Measurements from ENCODE around the gene CNN3.

Gene CNN3

GRCh38 chr1:94887106-94887505, 39.8 kb downstream of the CNN3 start:
- no peak for DNase-seq

- DNase-seq, result no peak
Measured at GRCh38 chr1:94886361-94886760, 40.5 kb downstream of the CNN3 start.

- no peak for DNase-seq
Measured at GRCh38 chr1:94884507-94884906, 42.4 kb downstream of the CNN3 start.

DNA sequence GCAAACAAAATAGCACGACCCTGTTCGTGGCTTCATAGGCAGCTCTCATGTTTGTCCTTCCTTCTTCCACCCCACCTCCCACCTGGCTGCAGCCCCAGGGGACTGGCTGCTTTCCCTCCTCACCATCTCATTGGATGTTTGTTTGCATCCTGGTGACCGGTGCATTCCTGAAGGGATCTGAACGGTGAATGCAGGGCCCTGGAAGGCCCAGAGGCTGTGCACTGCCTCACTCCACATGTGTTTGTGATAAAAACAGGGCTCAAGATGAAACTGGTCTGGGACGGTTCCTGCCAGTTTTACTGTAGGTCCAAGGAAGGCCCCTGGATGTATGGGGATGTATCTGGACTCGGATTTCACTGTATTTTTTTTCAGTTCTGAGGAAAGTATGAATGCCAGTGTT, 42.8 kb downstream of the CNN3 start:
- no peak for DNase-seq

GRCh38 chr1:94883691-94884090, 43.2 kb downstream of the CNN3 start:
- no peak for DNase-seq

GRCh38 chr1:94878329-94878728, 48.6 kb downstream of the CNN3 start:
- no peak for DNase-seq

GRCh38 chr1:94876362-94876761, 50.5 kb downstream of the CNN3 start:
- DNase-seq, result no peak

DNA sequence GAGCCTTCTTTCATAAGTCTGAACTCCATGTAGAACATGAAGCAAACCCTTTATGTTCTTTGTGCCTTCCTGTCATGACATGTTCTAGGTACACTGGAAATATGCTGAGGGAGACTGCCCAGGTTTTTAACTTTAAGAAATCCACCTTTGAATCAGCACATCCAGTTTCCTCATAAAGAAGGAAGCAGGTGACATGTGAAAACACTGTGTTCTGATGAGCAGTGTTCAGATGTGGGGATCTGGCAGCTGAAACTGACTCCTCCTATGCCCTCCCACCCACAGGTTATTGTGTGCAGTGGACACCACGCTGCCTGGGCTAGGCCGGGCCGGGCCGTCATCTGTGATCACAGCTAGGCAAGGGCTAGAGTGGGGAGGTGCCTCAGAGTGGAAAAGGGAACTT, 51.1 kb downstream of the CNN3 start:
- no peak for DNase-seq

DNA sequence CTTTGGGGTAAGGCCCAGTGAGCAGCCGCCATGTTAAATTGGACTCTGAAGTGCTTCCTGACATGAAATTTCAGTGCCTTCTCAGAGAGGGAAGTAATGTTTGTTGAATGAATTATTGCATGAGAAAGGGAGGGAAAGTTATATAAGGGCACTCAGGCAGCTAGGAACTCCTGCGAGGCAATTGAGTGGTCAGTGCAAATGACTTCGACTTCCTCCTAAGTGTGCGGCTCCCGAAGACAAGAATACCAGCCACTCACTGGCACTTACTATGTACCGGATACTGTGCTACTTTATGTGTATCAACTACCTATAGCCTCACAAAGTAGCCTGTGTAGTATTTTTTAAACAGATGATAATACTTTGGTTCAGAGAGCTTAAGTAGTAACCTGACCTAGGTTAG, 52.5 kb downstream of the CNN3 start:
- DNase-seq, result no peak

DNA sequence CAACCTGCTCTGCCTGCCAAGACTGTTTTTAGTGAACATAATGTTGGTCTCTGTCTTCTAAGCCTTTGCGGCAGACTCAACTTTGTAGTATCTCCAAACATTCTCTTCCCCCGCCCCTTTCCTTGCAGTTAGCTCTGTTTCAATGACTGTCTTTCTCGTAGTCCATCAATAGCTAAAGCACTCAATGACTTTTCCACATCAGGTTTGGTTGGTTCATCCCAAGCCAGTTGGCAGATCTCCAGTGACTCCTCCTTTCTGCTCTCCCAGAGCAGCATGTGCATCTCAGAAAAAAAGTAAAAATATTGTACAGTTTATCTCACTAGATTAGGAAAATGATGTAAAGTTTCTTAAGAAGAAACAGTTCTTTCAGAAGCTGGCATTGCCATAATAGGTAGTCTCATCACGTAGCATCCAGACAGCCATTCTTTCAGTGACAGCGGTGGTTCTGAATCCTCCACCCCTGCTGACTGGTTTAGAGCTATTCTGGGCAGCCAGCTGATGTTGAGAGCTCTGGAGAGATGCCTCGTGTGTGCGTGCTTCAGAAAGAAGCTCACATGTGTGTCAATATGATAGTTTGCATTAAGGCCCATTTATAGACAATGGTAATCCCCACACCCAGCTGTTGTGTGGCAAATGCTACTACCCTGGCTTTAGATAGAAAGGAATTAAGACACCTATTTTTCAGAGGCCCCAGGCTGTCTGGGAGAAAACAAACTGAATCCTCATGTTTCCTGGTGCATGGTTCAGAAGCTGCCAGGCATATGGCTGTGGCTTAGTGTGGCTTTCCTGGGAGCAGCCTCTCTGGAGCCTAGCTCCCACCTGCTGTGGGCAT, 53.2 kb downstream of the CNN3 start:
- DNase-seq, result no peak

GRCh38 chr1:94872771-94873495, 54.0 kb downstream of the CNN3 start:
- DNase-seq, result no peak

DNA sequence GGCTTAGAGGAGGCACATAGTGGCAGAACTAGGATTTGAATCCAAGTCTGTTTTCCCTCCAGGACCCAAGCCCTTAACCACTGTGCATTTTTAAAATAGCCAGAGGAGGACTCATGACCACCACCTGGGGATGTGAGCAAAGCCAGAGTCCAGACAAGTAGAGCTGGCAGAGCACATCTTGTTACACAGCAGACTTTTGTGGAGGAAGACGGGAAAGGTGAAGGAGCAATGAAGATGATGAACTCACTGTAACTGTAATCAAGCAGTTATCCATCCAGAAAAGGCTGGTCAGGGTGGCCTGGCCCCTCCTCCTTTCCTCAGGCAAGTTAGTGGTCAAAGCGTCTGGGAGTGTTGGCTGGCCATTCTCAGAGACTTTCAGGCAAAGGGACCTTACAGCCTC, 55.9 kb downstream of the CNN3 start:
- no peak for DNase-seq

DNA sequence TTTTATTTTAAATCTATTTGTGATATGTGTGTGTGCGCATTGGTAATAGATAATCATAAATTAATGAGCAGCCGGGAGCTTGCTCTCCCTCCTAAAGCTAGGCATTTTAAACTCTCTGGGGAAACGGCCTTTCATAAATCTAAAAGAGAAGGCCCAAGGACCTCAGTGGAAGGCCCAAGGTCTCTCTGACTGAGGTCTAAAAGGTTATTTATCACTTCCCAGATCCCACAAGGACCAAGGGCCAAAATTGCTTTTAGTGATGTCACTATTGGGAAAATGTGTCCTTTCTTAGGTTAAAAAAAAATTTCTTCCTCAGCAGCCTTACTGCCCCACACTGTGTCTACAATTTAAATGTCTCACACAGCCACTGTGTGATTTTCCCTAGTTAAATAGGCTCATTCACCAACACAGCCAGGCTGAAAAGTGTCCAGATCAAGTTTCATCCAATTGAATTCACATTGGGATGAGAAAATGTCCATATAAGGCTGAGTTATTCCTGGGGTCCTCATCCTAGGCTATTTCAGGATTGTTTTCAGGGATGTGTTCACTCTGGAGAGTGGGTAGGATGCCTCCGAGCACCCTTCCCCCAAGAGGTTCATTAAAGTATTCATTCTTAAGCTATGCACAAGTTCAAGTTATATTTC, 60.6 kb downstream of the CNN3 start:
- no peak for DNase-seq

GRCh38 chr1:94865360-94865759, 61.5 kb downstream of the CNN3 start:
- no peak for DNase-seq

- no peak for DNase-seq
Measured at GRCh38 chr1:94864821-94865220, 62.1 kb downstream of the CNN3 start.

DNA sequence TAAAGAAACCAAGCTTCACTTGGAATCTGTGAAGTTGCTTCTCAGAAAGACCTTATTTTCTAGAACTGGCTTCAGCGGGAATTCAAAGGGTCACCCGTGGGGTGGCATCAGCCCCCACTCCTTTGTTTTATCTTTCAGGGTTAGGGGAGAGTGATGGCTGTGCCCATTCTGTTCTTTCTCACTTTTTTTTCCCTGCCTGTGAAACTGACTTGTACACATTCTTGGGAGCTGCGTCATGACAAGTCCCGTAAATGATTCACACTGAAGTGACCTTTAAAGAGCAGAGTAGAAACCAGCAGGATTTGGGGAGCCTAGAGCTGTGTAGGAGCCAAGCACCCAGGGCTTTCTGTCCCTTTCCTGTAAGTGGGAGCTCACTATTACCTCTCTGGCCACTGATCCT, 63.0 kb downstream of the CNN3 start:
- no peak for DNase-seq

DNA sequence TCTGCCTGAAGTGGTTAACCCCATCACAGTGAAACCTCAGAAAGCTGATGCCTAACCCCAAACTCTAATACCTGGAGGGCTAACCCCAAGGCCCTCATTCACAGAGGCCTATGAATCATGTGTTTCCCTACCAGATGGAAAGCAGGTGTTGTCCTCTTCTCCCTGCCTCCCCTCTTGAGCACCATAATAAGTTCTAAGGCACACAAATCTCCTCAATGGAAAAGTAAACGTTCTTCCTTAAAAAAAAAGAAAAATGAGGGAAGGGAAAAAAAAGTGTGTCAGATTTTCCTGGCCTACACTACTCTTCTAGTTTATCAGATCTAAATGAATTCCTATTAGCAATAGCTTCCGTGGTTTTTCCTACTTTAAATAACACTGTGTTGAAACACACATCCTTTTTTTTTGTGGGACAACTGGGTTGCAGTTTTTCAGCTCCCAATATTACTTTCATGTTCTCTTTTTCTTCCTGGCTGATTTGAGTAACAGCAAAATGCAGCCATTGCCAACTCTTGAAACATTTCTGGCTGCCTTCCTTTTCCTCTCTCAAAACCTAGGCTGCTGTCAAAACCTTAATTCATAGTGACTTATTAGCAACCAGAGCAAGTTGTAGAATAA, 63.5 kb downstream of the CNN3 start:
- DNase-seq, result no peak

DNA sequence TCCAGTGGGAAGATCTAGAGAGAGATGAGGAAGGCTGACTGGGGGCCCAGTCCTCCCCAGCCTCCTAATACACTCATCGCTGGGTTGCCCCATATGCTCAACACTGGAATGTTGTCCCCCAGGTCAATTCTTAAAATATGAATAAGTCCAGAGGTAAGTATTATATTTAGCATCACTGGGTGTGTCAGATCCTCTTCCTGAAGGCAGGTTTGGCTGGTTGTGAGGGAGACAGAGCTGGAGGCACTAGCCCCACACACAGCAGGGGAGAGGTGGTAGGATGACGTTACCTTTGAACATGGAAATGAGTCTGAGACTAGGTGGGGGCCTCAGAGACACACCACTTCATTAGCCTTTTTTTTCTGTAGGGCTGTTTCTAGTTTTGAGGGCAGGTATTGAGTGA, 64.2 kb downstream of the CNN3 start:
- DNase-seq, result no peak

DNA sequence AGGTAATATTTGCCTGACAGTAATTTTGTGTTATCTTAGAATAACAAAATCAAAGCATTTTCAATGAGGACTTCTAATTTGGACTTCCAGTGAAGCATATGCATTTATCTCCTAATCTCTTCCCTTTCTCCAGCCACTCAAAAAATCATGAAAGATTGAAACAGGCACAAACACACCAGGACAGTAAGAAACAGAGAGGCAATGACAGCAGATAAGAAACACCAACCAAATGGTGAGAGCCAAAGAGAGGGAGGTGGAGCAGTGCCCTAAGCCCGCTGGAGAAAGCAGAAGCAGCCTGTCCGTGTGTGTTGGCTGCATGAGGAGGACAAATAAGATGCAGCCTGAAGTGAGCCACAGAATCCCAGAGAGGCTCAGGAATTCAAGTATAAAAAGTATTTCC, 67.7 kb downstream of the CNN3 start:
- DNase-seq, result no peak

DNA sequence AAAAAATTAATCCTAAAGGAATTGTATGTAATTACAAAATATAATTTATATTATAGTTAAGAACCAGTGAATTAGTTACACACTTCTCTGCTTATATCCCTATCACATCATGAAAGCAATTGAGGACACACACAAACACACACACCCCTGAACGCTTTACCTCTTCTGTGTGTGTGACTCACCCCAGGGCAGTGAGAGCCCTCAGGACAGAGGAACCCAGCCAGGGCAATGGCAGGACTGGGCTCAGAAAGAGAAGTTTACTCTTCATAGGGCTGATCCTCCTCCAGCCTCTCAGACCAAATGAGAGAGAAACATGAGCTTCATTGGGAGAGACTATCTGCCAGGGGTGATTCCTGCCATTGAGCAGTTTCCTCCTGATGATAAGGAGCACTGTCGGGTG, 68.6 kb downstream of the CNN3 start:
- DNase-seq, result no peak

GRCh38 chr1:94856868-94857267, 70.0 kb downstream of the CNN3 start:
- DNase-seq, result no peak

DNA sequence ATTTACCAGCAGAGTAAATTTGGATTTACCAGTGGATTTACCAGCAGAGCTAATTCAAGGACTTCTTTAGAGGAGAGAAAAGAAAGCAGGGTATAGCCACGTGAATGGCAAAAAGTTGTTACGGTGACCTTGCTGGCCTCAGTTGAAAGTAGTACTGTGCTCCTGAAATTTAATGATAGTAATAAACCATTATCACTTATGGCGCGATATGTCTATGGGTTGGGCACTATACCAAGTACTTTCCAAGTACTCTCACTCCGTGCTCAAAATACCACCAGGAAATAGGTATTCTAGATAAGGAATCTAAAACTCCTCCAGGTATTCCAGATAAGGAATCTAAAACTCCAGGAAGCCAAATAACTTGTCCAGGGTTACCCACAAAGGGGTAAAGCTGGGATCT, 70.9 kb downstream of the CNN3 start:
- no peak for DNase-seq

DNA sequence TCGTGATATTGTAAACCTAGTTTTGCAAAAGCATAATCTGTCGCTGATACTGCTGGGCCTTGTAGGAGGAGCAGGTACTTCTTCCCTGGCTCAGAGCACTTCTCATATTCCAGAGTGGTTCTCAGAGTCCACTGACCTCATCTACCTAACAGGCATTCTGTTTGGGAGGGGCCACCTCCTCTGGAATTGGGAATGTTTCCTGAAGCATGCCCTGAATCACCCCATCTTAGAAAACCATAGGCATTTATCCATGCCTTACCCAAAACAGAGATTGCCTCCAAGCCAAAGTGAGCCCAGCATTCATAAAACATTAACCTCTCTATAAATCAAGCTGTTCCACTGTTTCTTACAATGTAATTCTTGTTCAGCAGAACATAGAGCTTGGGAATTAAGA, 71.6 kb downstream of the CNN3 start:
- DNase-seq, result no peak
